PFSK-1 (cell line): ENCODE measurements around the gene HPCA.

Source experiments
- FOXP2 ChIP-seq: optimal IDR thresholded peaks from 2 replicates; pipeline ENCODE3; 2011; ENCODE audit warnings: borderline replicate concordance, control low read depth, inconsistent platforms; ENCODE audit not compliant: insufficient read depth; ENCODE audit errors: extremely low read length, extremely low read depth
- POLR2AphosphoS5 ChIP-seq: IDR thresholded peaks from 2 replicates; pipeline ENCODE4 v1.6.1; 2012; ENCODE audit warnings: low read depth, mild to moderate bottlenecking, control low read depth, low read length, moderate library complexity
- REST ChIP-seq, 2 experiments: IDR thresholded peaks; 2 replicates each; pipeline versions ENCODE4 v1.6.1 to v1.8.0; 2011 to 2012; ENCODE audit warnings: low read depth in 2 of 2, low read length in 2 of 2, control low read depth in 1 of 2, inconsistent platforms in 1 of 2, mild to moderate bottlenecking in 1 of 2, moderate library complexity in 1 of 2; ENCODE audit not compliant: insufficient read depth in 1 of 2
- SIN3A ChIP-seq: IDR thresholded peaks from 2 replicates; pipeline ENCODE4 v1.6.1; 2012; ENCODE audit warnings: mild to moderate bottlenecking, low read length, moderate library complexity, borderline replicate concordance; ENCODE audit not compliant: insufficient read depth
- TAF1 ChIP-seq: IDR thresholded peaks from 2 replicates; pipeline ENCODE4 v1.6.1; 2012; ENCODE audit warnings: low read length, control low read depth, borderline replicate concordance; ENCODE audit not compliant: insufficient read depth

HPCA gene

GRCh38 chr1:32859915-32860314 is 26.4 kb upstream of the HPCA start:
- TF ChIP-seq POLR2AphosphoS5, result no peak
- TF ChIP-seq REST (IDR thresholded peaks at IDR 0.05; ENCODE audit: insufficient read depth in 1 of 2, low read depth in 2 of 2, low read length in 2 of 2), result no peak
- TF ChIP-seq FOXP2, result no peak
- TF ChIP-seq TAF1, result no peak
- TF ChIP-seq SIN3A, result no peak

- TF ChIP-seq SIN3A, result no peak
- TF ChIP-seq POLR2AphosphoS5, result no peak
- no peak for TF ChIP-seq REST (IDR thresholded peaks at IDR 0.05; ENCODE audit: insufficient read depth in 1 of 2, low read depth in 2 of 2, low read length in 2 of 2)
- TF ChIP-seq FOXP2, result no peak
- no peak for TF ChIP-seq TAF1
These were observed 25.7 kb upstream of the HPCA start for GRCh38 chr1:32860566-32860965.

DNA sequence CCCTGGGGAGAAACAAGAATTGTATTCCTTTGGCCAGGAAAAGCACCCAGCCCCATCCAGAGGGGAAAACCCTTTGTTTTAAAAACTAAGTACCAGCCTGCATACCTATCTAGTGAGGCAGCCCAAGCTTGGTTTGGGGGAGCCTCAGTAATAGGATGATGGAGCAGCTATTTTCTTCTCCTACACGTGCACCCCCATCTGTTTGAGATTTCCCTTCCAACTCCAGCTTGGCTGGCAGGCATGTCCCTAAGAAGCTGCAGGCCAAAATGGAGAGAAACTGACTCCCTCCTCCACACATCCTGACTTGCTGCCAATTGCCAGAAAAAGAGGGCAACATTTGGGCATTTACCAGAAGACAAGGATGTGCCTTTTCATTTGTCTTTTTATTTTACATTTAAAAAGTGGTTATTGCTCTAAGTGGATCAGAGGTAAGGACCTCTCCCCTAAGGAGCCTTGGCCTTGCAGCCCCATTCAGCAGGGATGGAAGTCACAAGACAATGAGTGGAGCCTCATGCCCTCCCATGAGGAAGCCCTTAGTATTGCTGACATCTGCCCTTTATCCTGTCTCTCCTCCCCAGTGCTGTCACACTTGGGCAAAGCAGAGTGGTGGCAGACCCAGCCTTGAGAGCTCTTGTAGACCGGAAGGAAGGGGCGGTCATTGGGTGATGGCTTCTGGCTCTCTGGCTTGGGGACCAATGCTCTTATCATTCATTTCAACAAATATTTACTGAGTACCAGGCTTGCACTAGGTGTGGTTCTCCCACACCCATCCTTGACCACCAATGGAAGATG is 24.2 kb upstream of the HPCA start:
- no peak for TF ChIP-seq FOXP2
- no peak for TF ChIP-seq TAF1
- no peak for TF ChIP-seq SIN3A
- no peak for TF ChIP-seq REST (IDR thresholded peaks at IDR 0.05; ENCODE audit: insufficient read depth in 1 of 2, low read depth in 2 of 2, low read length in 2 of 2)
- no peak for TF ChIP-seq POLR2AphosphoS5

GRCh38 chr1:32863218-32863880 is 22.9 kb upstream of the HPCA start:
- TF ChIP-seq TAF1 (no peak), REST (IDR thresholded peaks at IDR 0.05; ENCODE audit: insufficient read depth in 1 of 2, low read depth in 2 of 2, low read length in 2 of 2) (no peak), POLR2AphosphoS5 (no peak), SIN3A (no peak), FOXP2 (no peak)
